Stimulated activated CD8-positive, alpha-beta memory T cell treated with anti-CD3 and anti-CD28 coated beads, Interleukin-2, amount 100 ng/mL, for 1 hour (primary cell): ENCODE results near the gene BSN.

Source experiments
- DNase-seq, 2 donors: peaks; one replicate each; pipeline ENCODE4 v3.0.0-alpha.2; 2020; ENCODE audit warnings: low read depth in 2 of 2

Gene BSN

GRCh38 chr3:49553692-49554632 is at the start of gene BSN:
Gene BSN, plus strand, starts transcription at chr3:49554477. Its CDS starts 126 bp downstream, at chr3:49554603.
- peak; percentile 81 to 87 for DNase-seq

- no peak for DNase-seq
These were observed 47.4 kb upstream of the BSN start for GRCh38 chr3:49506906-49507305.

GRCh38 chr3:49509028-49509561 is 45.2 kb upstream of the BSN start:
- DNase-seq, result no peak

- no peak for DNase-seq
These were observed 42.6 kb upstream of the BSN start for GRCh38 chr3:49511639-49512038.

- no peak for DNase-seq
These were observed 41.4 kb upstream of the BSN start for GRCh38 chr3:49512781-49513355.

- no peak for DNase-seq
These were observed 40.7 kb upstream of the BSN start for GRCh38 chr3:49513494-49514124.

GRCh38 chr3:49518016-49518415 is 36.3 kb upstream of the BSN start:
- DNase-seq, result no peak

GRCh38 chr3:49518441-49518840 is 35.8 kb upstream of the BSN start:
- DNase-seq, result no peak

GRCh38 chr3:49519296-49519695 is 35.0 kb upstream of the BSN start:
- no peak for DNase-seq

GRCh38 chr3:49519916-49520385 is 34.3 kb upstream of the BSN start:
- no peak for DNase-seq

- no peak for DNase-seq
These were observed 30.2 kb upstream of the BSN start for GRCh38 chr3:49523756-49524747.

- DNase-seq, result no peak
These were observed 24.7 kb upstream of the BSN start for GRCh38 chr3:49529567-49529966.

- no peak for DNase-seq
These were observed 24.0 kb upstream of the BSN start for GRCh38 chr3:49530231-49530630.

GRCh38 chr3:49530701-49531100 is 23.6 kb upstream of the BSN start:
- DNase-seq, result no peak

- DNase-seq, result no peak
These were observed 23.1 kb upstream of the BSN start for GRCh38 chr3:49531218-49531617.

- no peak for DNase-seq
These were observed 22.6 kb upstream of the BSN start for GRCh38 chr3:49531715-49532114.

- no peak for DNase-seq
These were observed 21.2 kb upstream of the BSN start for GRCh38 chr3:49533031-49533430.

- DNase-seq, result no peak
These were observed 20.3 kb upstream of the BSN start for GRCh38 chr3:49533786-49534519.

- no peak for DNase-seq
These were observed 19.5 kb upstream of the BSN start for GRCh38 chr3:49534581-49535441.
